NCI-H446 (cell line): ENCODE data around the gene COL4A1.

Source experiments
- DNase-seq, 2 experiments: peaks; one replicate each; lab custom pipeline; 2025; lab: John Stamatoyannopoulos, UW

Gene COL4A1

DNA sequence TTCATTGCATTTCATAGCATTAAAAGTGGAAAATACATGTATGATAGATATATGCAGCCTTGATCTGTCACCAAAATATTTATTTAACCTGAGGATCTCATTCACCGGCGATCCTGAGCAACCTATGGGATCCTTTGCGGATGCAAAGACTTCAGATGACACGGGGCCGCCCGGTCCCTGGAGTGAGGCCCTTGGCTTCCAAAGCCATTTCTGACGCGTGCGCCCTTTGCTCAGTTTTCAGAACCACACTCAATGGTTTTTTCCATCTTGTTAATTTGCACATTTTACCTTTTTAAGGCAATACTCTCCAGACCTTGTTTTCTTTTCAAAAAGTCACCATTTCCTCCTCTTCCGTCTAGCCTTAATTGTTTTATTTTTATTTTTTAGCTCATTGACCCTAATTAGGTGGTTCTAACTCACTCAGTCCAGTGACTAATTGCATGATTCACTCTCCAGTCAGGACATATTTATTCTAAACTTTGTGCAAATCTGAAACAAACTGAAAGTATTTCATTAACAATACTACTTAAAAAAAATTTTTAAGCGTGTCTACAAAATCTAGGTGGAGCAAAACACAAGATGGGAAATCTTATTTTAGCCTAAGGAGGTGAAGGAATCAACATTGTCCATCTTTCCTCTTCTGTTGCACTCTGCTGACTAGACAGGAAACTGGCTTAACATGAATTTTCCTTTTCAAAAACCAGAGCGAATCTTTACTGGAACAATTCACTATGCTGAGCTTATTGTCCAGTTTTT, 47.9 kb downstream of the COL4A1 start:
- no peak for DNase-seq

DNA sequence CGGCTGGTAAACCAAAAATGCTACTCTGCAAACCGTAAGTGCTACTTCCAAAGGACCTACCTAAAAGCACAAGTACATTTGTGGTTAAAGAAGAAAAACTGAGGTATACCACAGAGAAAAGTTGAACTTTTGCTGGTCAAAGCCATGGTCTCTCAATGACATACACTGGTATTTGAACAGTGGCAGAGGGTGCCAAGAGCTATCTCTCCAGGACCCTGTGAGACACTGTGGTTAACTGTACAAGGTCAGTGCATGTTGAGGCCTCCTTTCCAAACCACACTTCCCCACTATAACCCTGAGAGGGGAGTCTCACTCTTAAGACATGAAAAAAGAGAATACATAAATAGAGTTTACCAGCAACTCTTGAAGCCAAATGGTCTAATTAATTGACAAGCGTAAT, 49.5 kb downstream of the COL4A1 start:
- DNase-seq: no peak

DNA sequence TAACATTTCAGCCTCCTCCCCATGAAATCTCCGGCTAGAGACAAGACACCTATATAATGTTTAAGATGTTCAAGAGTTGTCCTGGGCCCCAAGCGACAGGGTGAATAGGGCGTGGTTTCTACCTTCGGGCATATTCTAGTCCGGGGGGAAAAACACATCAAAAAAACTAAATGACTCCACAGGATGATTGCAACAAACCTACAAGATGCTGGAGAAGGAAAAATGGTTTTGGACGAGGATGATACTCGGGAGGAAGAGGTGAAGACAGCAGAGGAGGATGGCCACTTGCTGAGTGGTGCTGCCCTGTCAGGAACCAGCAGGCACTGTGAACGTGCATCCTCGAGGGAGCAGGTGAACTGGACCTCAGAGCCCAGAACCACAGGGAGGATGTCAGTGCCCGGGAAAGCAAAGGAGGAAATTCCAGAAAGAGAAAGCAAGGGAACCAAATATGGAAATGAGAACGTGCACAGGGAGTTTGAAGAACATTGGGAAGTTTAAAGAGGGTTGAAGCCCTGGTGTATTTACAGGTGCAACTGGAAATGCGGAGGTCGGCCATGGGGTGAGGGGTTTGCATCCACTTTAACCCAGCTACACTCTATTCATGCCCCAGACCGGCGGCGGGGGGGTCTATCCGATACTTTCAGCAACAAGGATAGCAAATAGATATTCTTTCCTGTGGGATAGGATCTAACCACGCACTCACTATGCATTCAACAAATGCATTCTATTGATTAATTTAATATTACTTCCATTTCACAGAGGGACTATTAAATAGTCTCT, 50.6 kb downstream of the COL4A1 start:
- DNase-seq: no peak

DNA sequence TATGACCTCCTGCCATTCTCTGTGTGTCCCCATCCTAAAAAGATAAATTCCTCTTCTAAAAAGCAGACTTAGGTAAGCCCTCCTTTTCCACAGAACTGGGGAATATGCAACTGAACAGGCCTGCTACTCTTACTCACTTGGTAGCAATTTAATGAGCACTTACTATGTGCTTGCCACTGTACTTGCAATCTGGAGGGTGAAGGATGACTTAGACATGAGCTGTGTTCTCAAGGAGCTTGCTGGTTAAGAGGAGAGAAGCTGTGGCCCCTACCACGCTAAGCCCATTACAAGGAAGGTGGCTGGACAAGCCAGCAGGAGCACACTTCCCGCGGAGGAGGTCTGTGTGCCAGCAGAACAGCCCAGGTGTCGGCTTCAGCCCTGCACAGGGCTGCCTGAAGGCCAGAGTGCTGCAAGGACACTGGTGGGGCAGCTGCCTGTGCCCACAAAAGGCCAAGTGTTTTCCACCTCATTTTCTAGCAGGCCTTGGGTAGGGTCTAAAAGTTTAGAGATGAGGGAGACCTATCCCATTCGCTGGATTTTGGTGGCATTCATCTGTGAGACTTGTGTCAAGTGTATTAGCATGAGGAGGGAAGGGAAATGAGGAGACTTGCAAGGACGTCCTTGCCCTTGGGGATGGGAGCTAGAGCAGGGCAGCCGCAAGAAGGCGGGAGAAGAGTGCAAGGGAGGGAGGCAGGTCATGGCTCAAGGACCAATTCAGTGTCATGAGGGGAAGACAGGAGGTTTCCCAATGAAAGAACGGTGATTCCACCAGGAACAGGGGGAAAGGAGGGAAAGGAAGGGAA, 52.0 kb downstream of the COL4A1 start:
- no peak for DNase-seq

DNA sequence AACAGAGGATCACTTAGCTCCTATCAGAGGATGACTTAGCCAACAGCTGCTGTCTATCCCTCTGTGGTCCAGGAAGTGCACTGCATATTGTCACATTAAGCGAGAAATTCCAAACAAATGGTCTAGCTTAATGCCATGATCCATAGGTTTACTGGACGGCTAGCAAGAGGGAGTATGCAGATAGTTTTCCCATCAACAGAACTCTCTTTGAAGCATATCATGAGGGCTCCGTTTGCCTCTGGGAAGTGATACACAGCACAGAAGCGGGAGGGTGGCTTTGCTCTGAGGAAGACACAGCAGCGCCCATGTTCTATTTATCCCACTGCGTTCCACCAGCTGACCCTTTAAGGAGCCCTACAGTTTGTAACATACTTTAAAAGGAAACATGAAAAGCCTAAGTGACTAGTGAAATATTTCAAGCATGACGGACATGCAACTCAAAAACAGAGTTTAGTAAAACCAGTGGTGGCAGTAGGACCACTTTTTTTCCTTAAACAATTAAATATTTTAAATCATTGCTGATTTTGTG, 52.7 kb downstream of the COL4A1 start:
- no peak for DNase-seq

DNA sequence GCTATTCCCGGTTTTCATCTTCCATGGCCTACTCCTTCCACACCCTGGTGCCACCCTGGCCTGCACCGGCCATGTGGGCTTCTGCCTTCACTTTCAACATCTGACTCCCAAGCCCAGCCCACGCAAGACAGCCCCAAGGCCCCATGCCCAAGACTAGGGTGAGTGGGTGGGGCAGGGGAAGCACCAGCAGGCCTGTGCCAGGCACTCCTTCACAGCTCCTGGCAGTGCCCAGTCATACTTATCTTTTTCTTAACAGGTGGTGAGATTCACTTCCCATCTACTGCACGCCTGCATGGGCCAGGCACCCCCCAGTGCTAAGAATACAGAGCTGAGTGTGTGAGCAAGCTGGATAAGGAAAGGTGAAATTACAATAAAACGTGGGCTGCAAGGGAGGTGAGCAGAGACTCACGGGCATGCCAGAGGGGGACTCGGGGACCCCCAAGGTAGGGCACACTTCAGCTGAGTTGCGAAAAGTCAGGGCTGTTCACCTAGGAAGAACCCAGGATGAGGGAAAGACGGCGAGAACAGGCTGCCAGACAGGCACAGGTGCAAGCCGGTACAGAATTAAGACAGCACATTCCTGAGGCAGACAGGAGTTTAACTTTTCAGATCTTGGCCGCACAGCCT, 55.7 kb downstream of the COL4A1 start:
- DNase-seq: no peak

DNA sequence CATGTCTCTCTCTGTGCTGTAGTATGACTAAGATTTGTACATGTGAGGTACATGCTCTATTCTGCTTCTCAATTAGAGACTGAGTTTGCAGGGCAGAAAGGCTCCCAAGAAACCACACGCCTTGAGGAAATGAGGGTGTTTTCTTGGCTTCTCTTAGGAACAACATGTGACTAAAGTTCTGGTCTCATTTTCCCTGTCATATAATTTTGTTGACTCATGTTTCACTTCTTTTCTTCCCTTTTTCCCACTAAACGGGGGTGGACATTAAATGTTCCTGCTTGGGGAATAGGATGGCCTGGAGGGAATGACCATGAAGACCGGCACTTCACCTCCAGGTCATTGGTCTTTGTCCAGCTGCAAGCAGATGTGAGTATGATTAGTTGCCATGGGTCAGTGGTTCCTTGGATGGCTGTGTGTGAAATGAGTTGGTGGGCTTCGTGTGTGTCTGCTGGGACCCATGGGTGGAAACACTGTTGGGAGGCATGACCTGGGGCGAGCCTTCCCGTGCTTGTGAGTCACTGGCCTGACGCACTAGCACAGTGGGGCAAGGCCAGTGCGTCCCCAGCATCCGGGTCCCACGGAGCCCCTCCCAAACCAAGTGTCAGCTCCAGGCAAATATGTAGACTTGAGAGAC, 56.6 kb downstream of the COL4A1 start:
- DNase-seq: no peak

DNA sequence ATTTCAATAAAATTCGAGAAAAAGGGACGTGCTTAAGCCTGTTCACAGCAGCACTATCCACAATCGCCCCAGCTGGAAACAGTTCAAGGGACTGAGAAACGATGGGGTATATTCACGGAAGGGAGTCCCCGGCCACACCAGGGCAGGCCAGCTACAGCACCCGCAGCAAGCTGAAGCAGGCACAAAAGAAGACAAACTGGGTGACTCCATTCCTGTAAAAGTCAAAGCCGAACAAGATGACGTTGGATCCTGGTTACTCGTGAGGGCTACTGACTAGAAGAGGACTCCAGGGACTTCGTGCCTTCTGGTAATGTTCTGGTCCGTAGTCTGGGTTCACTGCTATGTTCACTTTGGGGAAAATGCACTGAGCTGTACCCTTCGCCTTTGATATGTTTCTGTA, 57.6 kb downstream of the COL4A1 start:
- no peak for DNase-seq

DNA sequence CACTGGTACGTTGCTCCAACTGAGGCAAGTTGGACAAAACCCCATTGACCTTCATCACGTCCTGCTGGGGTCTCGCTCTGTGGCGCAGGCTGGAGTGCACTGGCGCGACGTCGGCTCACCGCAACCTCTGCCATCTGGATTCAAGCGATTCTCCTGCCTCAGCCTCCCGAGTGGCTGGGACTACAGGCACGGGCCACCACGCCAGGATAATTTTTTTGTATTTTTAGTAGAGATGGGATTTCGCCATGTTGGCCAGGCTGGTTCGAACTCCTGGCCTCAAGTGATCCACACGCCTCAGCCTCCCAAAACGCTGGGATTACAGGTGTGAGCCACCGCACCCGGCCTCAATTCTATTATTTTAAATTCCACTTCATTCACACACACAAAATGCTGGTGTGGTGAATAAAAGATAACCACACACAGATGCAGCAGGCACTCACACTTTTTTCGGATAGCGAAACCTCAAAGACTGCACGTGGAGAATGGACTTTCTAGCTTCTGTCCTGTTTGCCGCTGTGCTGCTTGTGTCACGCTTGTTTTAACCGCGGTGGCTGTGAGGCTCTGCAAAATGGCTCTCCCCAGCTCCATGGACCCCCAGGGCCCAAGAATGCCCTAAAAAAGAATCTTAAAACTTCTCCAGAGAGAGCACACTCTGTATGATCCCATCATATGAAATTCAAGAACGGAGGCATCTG, 58.4 kb downstream of the COL4A1 start:
- no peak for DNase-seq

DNA sequence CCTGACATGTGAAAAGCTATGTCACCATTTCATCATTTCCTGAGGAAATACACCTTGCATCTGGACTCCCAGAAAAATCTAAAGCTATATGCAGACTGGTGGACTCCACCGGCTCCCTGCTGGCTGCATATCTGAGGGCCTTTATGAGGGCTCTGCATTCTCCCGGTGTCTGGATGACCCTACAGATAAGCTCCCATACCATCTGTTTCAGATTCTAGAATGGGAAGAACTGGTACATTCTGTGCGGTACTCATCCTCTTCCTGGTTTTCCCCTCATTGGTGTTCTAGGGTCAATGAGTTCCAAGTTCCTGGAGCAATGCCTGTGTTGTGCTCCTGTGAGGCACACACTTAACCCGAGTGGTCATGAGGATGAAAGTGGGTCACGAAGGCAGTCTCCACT, 60.4 kb downstream of the COL4A1 start:
- DNase-seq: no peak

DNA sequence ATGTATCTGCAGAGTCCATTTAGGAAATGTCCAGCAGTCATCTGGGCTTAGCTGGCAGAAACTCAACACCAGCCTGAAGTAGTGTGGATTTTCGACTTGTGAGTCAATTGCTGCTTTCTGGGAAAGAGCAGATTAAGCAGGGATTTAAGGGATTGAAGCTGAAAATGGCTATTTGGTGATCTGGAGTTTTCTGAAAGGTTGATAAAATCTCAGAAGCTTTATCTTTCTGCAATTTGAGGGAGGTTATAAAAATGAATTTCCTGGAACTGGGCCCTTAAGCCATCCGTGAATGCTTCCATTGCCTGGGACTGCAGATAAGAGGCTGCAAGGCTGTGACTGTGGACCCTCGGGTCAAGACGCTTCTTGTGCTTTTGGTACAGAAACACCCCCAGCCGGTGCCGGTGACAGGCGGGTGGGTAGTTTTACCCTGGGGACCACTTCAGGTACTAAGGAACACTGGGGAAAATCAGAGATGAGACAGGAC, 61.5 kb downstream of the COL4A1 start:
- DNase-seq: no peak

DNA sequence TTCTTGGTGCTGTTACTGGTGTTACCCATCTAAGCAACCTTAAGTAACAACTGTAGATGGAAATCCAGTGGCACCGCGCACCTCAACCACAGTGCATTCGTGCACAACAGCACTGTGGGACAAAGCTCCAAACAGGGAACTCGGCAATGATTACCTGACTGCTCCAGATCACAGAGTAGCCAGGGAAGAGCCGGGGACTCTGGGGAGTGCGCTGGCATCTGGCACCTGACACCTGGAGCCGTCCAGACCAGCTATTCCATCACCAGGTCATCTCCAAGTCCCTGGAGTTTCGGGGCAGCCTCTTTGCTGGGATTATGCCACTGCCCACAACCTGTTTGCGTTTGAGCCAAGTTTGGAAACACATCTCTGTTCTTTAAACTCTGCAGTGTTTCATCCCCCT, 62.0 kb downstream of the COL4A1 start:
- DNase-seq: no peak

DNA sequence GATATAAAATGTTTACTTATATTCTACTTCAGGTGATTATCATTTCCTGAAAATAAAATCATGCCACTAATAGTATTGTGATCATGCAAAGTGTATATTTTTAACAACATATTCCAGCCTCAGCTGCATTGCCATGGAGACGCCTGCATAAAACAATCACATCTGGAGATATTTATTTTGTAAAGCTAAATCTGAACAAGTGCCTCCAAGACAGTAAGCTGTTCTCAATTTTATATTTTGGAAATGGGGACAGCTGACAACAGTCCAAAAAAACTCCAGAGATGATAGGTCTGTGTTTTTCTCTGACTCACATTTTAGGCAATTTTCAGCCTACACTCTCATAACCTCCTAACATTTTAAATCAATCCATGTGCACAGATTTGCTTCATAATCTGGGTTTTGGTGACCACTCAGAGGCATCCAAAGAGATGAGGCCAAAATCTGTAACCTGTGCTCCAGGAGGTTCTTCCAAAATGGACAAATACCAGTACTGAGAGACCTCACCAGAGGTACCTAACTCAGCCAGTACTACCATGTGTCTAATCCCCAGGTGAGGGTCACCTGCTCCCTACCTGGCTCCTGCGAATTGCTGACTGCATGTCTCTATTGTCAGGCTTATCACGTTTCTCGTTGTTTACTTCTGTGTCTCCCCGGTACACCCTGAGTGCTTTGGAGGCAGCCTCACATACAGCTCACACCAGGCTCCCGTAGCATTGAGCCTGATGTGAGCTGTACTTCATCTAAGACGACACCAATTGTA, 62.7 kb downstream of the COL4A1 start:
- no peak for DNase-seq

DNA sequence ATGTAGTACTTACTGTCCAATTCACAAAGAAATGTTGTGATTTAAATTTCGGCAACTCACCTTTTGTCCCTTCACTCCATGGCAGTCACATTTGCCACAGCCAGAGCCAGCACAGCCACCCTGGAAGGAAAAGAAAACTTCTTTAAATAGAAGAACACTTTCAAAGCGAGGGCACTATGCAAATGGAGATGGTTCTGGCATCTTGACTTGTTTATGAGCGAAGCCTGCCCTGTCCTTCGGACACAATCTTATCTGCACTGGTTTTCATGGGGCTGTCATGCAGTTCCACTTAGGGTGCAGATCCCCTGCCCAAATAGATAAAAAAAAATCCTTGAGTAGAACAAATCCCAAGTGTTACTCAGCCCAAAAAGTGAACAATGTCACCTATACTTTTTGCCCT, 64.3 kb downstream of the COL4A1 start:
- no peak for DNase-seq

DNA sequence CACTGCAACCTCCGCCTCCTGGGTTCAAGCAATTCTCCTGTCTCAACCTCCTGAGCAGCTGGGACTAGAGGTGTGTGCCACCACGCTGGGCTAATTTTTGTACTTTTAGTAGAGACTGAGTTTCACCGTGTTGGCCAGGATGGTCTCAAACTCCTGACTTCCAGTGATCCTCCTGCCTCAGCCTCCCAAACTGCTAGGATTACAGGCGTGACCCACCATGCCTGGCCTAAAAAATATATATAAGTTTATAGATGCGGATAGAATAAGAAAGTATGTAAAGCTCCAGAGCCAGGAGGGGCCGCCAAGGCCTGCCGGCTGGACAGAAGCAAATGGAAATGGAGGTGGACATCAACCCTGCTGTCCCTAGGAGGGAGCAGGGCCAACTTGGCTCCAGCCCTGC, 66.0 kb downstream of the COL4A1 start:
- no peak for DNase-seq

DNA sequence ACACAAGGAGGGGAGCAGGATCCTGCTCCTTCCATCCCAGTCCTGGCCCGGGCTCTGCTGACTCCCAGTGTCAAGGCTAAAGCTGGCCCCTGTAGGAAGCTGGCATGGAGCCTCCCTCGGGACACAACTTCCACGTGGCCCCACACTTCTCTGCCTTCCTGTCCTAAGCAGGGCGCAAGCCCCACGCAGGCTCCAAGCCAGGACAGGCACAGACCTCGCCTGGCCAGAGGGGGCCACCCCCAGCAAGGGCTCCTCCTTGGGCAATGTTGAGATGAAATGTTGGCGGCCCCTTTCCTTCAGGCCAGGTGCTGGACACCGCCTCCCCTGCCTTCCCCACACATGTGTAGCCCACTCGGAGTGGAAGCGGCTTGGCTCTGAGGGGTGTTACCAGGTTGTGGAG, 66.6 kb downstream of the COL4A1 start:
- no peak for DNase-seq

DNA sequence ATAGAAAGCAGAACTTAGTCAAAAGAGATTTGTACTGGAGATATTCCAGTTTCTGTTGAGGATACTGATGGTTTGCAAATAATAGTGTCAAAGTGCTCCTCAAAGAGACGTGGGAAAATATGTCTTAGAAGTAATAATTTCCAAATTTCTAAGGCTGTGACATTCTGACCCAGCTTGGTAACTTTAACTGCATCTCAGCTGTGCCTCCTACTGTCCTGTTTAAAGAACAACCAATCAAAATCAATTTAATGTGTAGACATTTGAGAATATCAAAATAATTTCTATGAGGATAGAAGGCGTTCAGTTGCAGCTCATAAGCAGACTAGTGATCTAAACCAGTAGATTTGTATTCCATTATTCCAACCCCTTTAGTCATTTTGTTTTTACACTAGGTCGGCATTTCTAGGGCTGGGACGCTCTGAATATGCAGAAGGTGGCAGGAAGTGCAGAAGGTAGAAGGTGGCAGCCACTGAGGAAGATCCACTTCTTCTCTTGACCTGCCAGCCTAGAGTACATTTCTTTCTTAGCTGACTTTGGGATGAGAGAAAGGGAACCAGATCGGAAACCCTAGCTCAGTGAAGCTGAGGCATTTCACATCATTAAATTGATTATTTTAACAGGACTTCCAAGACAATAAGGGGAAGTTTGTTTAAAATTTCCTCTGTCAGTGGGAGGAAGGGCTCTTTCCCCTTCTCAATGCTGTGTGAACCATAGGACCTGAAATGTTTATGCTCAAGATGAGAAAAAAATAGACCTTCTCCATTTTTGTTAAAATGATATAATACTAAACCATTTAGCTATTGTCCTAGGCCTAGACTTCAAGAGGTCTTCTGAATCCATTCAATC, 67.5 kb downstream of the COL4A1 start:
- DNase-seq: no peak

DNA sequence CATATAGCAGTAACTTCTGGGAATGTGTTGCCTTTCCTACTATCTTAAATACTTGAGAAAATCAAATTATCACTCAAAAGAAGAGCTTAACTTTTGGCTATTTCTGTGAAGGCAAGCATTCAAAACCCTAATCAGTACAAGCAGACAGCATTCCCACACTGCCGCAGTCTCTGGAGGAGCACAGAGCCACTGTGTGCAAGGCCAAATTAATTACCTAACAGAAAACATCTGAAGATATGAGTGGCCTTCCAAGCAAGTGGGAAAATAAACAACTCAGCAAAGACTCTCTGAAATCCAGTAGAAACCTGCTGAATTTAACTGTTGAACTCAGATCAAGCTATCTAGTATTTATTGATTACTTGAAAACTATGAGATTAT, 68.2 kb downstream of the COL4A1 start:
- no peak for DNase-seq
